Measurements from ENCODE around the gene PSG4.
"Not testable (repeated sequence)": the region's sequence is repeated elsewhere in the genome, so short reads cannot be mapped to it uniquely, and the experiment has no call there.

- TF ChIP-seq POLR2A (IDR thresholded peaks at IDR 0.05; ENCODE audit: control extremely low read depth in 1 of 2, low read depth in 2 of 2, low read length in 2 of 2); CTCF (IDR thresholded peaks at IDR 0.05; ENCODE audit: control extremely low read depth in 1 of 3, insufficient read depth in 1 of 3, low read depth in 1 of 3, low read length in 3 of 3); USF2 (IDR thresholded peaks at IDR 0.05; ENCODE audit: low read length); EP300 (IDR thresholded peaks at IDR 0.05; ENCODE audit: borderline replicate concordance in 1 of 2, low read depth in 2 of 2, low read length in 2 of 2); POLR2AphosphoS5 (IDR thresholded peaks at IDR 0.05; ENCODE audit: low read depth, low read length); YY1 (IDR thresholded peaks at IDR 0.05; ENCODE audit: low read depth, low read length); SP1 (IDR thresholded peaks at IDR 0.05; ENCODE audit: low read depth, low read length); TAF1 (IDR thresholded peaks at IDR 0.05; ENCODE audit: low read depth, low read length): not testable (repeated sequence)
These were observed 40.4 kb upstream of the PSG4 start for GRCh38 chr19:43245848-43246247.
